K562 (cell line): ENCODE data around the gene EVI5. TPM values are rescaled to one million over a fixed set of nuclear protein-coding genes. Genes with fewer than 3 reads are reported as not detected.

Experiments used
- ATF2 ChIP-seq: sonication (generic); formaldehyde crosslinking; IDR thresholded peaks from 2 replicates; pipeline ENCODE4 v1.8.1; 2022; ENCODE audit warnings: missing genetic modification reagents
- CREB5 ChIP-seq: fragments of 250-450 bp; sonication (Bioruptor Pico); IDR thresholded peaks from 2 replicates; pipeline ENCODE4 v1.5.0; 2020; ENCODE audit warnings: mild to moderate bottlenecking
- ETS1 ChIP-seq: conservative IDR thresholded peaks from 2 replicates; pipeline ENCODE4 v1.6.1; 2011; ENCODE audit warnings: low read depth, mild to moderate bottlenecking, low read length; ENCODE audit not compliant: control insufficient read depth
- FOXJ3 ChIP-seq: sonication (generic); formaldehyde crosslinking; IDR thresholded peaks from 2 replicates; pipeline ENCODE4 v1.4.0; 2020; ENCODE audit warnings: mild to moderate bottlenecking, missing genetic modification reagents
- GABPB1 ChIP-seq: sonication (generic); formaldehyde crosslinking; IDR thresholded peaks from 2 replicates; pipeline ENCODE4 v1.8.0; 2022; ENCODE audit warnings: mild to moderate bottlenecking, missing genetic modification reagents
- HDAC3 ChIP-seq: fragments of 450-650 bp; IDR thresholded peaks from 2 replicates; pipeline ENCODE4 v1.6.1; 2018; ENCODE audit warnings: borderline replicate concordance, mild to moderate bottlenecking, moderate library complexity; ENCODE audit not compliant: partially characterized antibody
- HMG20A ChIP-seq: fragments of 450-650 bp; formaldehyde crosslinking; conservative IDR thresholded peaks from 2 replicates; pipeline ENCODE4 v1.4.0; 2020; ENCODE audit warnings: mild to moderate bottlenecking, mixed read lengths
- KHSRP ChIP-seq: fragments of 450-650 bp; IDR thresholded peaks from 2 replicates; pipeline ENCODE4 v1.6.1; 2017
- NFIX ChIP-seq: fragments of 250-450 bp; sonication (Bioruptor Pico); IDR thresholded peaks from 2 replicates; pipeline ENCODE4 v1.4.0; 2020; ENCODE audit warnings: low read depth, mild to moderate bottlenecking, moderate library complexity
- NONO ChIP-seq, 2 experiments: fragments of 200-400 bp in 1 of 2; fragments of 450-650 bp in 1 of 2; formaldehyde crosslinking in 1 of 2; IDR thresholded peaks; 2 replicates each; pipeline ENCODE4 v1.6.1; 2017; ENCODE audit warnings: low read depth in 2 of 2, mild to moderate bottlenecking in 2 of 2, moderate library complexity in 2 of 2, low read length in 1 of 2
- PHF21A ChIP-seq: fragments of 450-650 bp; IDR thresholded peaks from 2 replicates; pipeline ENCODE4 v1.6.1; 2017; ENCODE audit warnings: low read depth, borderline replicate concordance
- SETDB1 ChIP-seq: IDR thresholded peaks from one replicate; pipeline ENCODE4 v1.6.1; 2012; ENCODE audit warnings: low read length, control low read depth, inconsistent platforms
- SIX5 ChIP-seq, 2 experiments: IDR thresholded peaks; 2 replicates each; pipeline ENCODE4 v1.6.1; 2011; ENCODE audit warnings: low read length in 2 of 2, borderline replicate concordance in 1 of 2, low read depth in 1 of 2, mild to moderate bottlenecking in 1 of 2, moderate library complexity in 1 of 2; ENCODE audit not compliant: insufficient read depth in 1 of 2
- TEAD1 ChIP-seq, 2 experiments: fragments of 450-650 bp in 1 of 2; sonication (generic) in 1 of 2; formaldehyde crosslinking; IDR thresholded peaks; 2 replicates each; pipeline versions ENCODE4 v1.4.0 to v1.8.0; 2020 to 2022; ENCODE audit warnings: mild to moderate bottlenecking in 2 of 2, missing genetic modification reagents in 1 of 2
- TRIM24 ChIP-seq, 2 experiments: fragments of 450-650 bp; IDR thresholded peaks; 2 replicates each; pipeline ENCODE4 v1.6.1; 2016
- ZBTB26 ChIP-seq: fragments of 450-650 bp; formaldehyde crosslinking; IDR thresholded peaks from 2 replicates; pipeline ENCODE4 v1.4.0; 2022; ENCODE audit warnings: missing genetic modification characterization
- ZNF143 ChIP-seq: sonication (generic); formaldehyde crosslinking; IDR thresholded peaks from 2 replicates; pipeline ENCODE4 v1.9.0; 2022; ENCODE audit warnings: mild to moderate bottlenecking, missing genetic modification reagents
- ZNF197 ChIP-seq: fragments of 200-800 bp; sonication (Bioruptor generic); IDR thresholded peaks from 2 replicates; pipeline ENCODE4 v1.6.1; 2016; ENCODE audit warnings: low read depth, missing genetic modification characterization, missing compliant biosample characterization
- ZNF280B ChIP-seq: fragments of 250-450 bp; sonication (Bioruptor Pico); IDR thresholded peaks from 2 replicates; pipeline ENCODE4 v1.5.1; 2021; ENCODE audit warnings: mild to moderate bottlenecking
- ZNF76 ChIP-seq: fragments of 250-450 bp; sonication (Bioruptor Pico); IDR thresholded peaks from 2 replicates; pipeline ENCODE4 v1.4.0; 2020; ENCODE audit warnings: mild to moderate bottlenecking, moderate library complexity, borderline replicate concordance
- polyA plus RNA-seq, 8 experiments: library from polyadenylated mRNA; depleted of rRNA in 4 of 8; stranded (reverse) in 5 of 8; unstranded in 3 of 8; fragments of >200 nt; fragmentation: Nextera tagmentation in 2 of 8; fragmentation: Illumina TruSeq in 1 of 8; extraction: Ambion mirVana in 2 of 8; extraction: Trizol in 1 of 8; gene quantifications; 2 replicates each; pipeline versions ENCODE4 v1.2.1 to v1.2.3, GENCODE V29; 2011 to 2014; ENCODE audit warnings: inconsistent platforms in 1 of 8, missing spikeins in 1 of 8
- total RNA-seq, 7 experiments: library from RNA; depleted of rRNA in 6 of 7; stranded (reverse); fragments of >200 nt in 6 of 7; fragmentation: Illumina TruSeq in 2 of 7; extraction: Trizol in 2 of 7; gene quantifications; 2 replicates each; pipeline versions ENCODE4 v1.2.1 to v1.2.3, GENCODE V29; 2011 to 2021; ENCODE audit warnings: low replicate concordance in 1 of 7

The EVI5 gene
- total and polyA plus RNA-seq, 9 of the 15 experiments (the other 6 are each of a cell fraction or from before 2014, with no cell fraction given): 1.7 to 50.1 (median 13.7) TPM

- TF ChIP-seq ATF2 (peak; percentile 51), ETS1 (0 out of 2 replicates have a peak, but pooled peaks have one; percentile 50), ZNF280B (no peak), NFIX (CRISPR knock-in tag) (no peak), FOXJ3 (no peak), NONO (IDR thresholded peaks at IDR 0.05; ENCODE audit: low read depth in 2 of 2, low read length in 1 of 2) (peak; percentile 40 to 59; a peak in 1 of 4 replicates), ZNF76 (CRISPR knock-in tag) (no peak), PHF21A (no peak), TRIM24 (IDR thresholded peaks at IDR 0.05) (0 out of 4 replicates have a peak, but pooled peaks of 1 of the 2 experiments have one; percentile 14), GABPB1 (CRISPR knock-in tag) (peak; percentile 49; the same call in 1 of the 2 replicates), TEAD1 (CRISPR knock-in tag; IDR thresholded peaks at IDR 0.05) (peak; percentile 36 to 94; a peak in 2 of 4 replicates), SETDB1 (no peak), ZBTB26 (CRISPR knock-in tag) (no peak), HDAC3 (no peak), KHSRP (no peak), ZNF197 (peak; percentile 47; the same call in 1 of the 2 replicates), SIX5 (IDR thresholded peaks at IDR 0.05; ENCODE audit: borderline replicate concordance in 1 of 2, insufficient read depth in 1 of 2, low read depth in 1 of 2, low read length in 2 of 2) (no peak), ZNF143 (no peak), HMG20A (CRISPR knock-in tag) (no peak), CREB5 (CRISPR knock-in tag) (no peak)
These were observed at the start of gene EVI5 (continued) for GRCh38 chr1:92784639-92785500.
